Natural killer cell (primary cell): ENCODE data around the gene TNNI2. TPM values are rescaled to one million over a fixed set of nuclear protein-coding genes. Genes with fewer than 3 reads are reported as not detected.

ENCODE experiments used
- ATAC-seq, 3 donors: fragments of 150-1000 bp in 2 of 3; fragments of 200-7000 bp in 1 of 3; cut with Tn5 transposase; 1 replicate in 1 of 3; 2 replicates in 2 of 3; pipeline ENCODE4 v1.10.0; 2021; ENCODE audit warnings: mild to moderate bottlenecking in 2 of 3, moderate library complexity in 2 of 3
- DNase-seq, 2 donors: peaks; one replicate each; pipeline versions ENCODE4 v3.0.0 to v3.0.0-alpha.2; 2013 to 2021; ENCODE audit warnings: mixed read lengths in 1 of 2
- H3K27ac ChIP-seq: one replicate; pipeline ENCODE4 v1.5.1; 2013; ENCODE audit warnings: mild to moderate bottlenecking, low read length
- H3K27me3 ChIP-seq: one replicate; pipeline ENCODE4 v1.6.1; 2013; ENCODE audit warnings: low read length; ENCODE audit not compliant: control insufficient read depth, insufficient read depth
- H3K36me3 ChIP-seq: one replicate; pipeline ENCODE4 v1.6.1; 2013; ENCODE audit warnings: low read length; ENCODE audit not compliant: control insufficient read depth, insufficient read depth
- H3K4me1 ChIP-seq: one replicate; pipeline ENCODE4 v1.6.1; 2013; ENCODE audit warnings: low read length; ENCODE audit not compliant: control insufficient read depth, insufficient read depth
- H3K4me3 ChIP-seq: one replicate; pipeline ENCODE4 v1.5.1; 2013; ENCODE audit warnings: low read length
- H3K9me3 ChIP-seq: one replicate; pipeline ENCODE4 v1.6.1; 2013; ENCODE audit warnings: low read length; ENCODE audit not compliant: control insufficient read depth, insufficient read depth
- H3K27ac Mint-ChIP-seq, 2 donors: one replicate each; pipeline ENCODE4 v1.8.0; 2022; ENCODE audit warnings: mild to moderate bottlenecking in 2 of 2, mixed read lengths in 2 of 2, moderate library complexity in 1 of 2
- H3K27me3 Mint-ChIP-seq, 2 donors: one replicate each; pipeline ENCODE4 v1.8.0; 2022; ENCODE audit warnings: low read depth in 2 of 2, mixed read lengths in 2 of 2
- H3K36me3 Mint-ChIP-seq: one replicate; pipeline ENCODE4 v1.8.0; 2022; ENCODE audit warnings: mixed read lengths
- H3K4me1 Mint-ChIP-seq, 2 donors: one replicate each; pipeline ENCODE4 v1.8.0; 2022; ENCODE audit warnings: mixed read lengths in 2 of 2
- H3K4me3 Mint-ChIP-seq: one replicate; pipeline ENCODE4 v1.8.0; 2022; ENCODE audit warnings: mild to moderate bottlenecking, moderate library complexity, mixed read lengths
- H3K9me3 Mint-ChIP-seq, 2 donors: one replicate each; pipeline ENCODE4 v1.8.0; 2022; ENCODE audit warnings: mixed read lengths in 2 of 2
- WGBS: methylation state at CpG from one replicate; pipeline ENCODE4 v1.1.7; 2013; ENCODE audit warnings: missing lambda C conversion rate; ENCODE audit not compliant: insufficient coverage; 5-methylcytosine and 5-hydroxymethylcytosine counted together
- intact Hi-C: fragments of 100-400 bp; cut with micrococcal nuclease; formaldehyde crosslinking; loops from one replicate; pipeline ENCODE4 v1.14.2; 2022
- total RNA-seq, 4 donors: library from RNA; stranded (reverse); fragments of 120-200 nt in 1 of 4; gene quantifications; one replicate each; pipeline versions ENCODE4 v1.2.3 to v1.2.4, GENCODE V29; 2013 to 2022
- TF ChIP-seq, protein P1 (sequence below): fragments of 200-600 bp; IDR thresholded peaks from one replicate; pipeline ENCODE4 v1.8.0; 2022; ENCODE audit warnings: antibody characterized with exemption

Gene TNNI2
- total RNA-seq, 3 donors from 2014 or later (not counting 1 experiment from before 2014, with no cell fraction given): 1.2 to 5.4 (median 3.6) TPM

DNA sequence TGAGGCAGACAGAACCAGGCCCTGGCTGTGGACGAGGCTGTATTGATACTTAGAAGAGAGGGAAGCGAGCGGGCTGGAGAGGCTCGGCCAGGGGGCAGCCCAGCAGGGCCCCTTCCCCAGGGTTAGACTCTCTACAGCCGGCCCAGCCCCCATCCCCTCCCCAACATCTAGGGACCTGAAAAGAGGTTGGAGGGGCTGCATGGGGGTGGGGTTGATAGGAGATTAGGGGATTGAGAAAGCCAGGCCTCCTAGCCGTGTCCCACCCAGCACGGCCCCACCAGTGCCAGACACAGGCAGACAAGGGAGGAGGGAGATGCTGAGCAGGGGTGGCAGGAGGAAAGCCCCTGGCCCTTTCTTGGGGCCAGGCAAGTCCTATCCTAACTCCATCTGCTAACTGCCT is 19.8 kb downstream of the TNNI2 start:
- no peak for ATAC-seq
- TF ChIP-seq, protein P1, sequence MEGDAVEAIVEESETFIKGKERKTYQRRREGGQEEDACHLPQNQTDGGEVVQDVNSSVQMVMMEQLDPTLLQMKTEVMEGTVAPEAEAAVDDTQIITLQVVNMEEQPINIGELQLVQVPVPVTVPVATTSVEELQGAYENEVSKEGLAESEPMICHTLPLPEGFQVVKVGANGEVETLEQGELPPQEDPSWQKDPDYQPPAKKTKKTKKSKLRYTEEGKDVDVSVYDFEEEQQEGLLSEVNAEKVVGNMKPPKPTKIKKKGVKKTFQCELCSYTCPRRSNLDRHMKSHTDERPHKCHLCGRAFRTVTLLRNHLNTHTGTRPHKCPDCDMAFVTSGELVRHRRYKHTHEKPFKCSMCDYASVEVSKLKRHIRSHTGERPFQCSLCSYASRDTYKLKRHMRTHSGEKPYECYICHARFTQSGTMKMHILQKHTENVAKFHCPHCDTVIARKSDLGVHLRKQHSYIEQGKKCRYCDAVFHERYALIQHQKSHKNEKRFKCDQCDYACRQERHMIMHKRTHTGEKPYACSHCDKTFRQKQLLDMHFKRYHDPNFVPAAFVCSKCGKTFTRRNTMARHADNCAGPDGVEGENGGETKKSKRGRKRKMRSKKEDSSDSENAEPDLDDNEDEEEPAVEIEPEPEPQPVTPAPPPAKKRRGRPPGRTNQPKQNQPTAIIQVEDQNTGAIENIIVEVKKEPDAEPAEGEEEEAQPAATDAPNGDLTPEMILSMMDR: no peak
- Histone ChIP-seq H3K27me3 (no peaks in the 10 kb centered on the region), H3K4me3 (no peak overlapping the region), H3K36me3 (peaks cover 29% of the 10 kb centered on the region), H3K9me3 (no peaks in the 10 kb centered on the region), H3K4me1 (peaks cover 76% of the 10 kb centered on the region), H3K27ac (no peak overlapping the region)
- intact Hi-C loops: no loop called here
- H3K27ac Mint-ChIP-seq: peak overlapping the region; percentile 9 to 64
- WGBS: 98% methylated on average over 3 of the region's 7 CpGs
- H3K36me3 Mint-ChIP-seq: no peaks in the 10 kb centered on the region
- no peaks in the 10 kb centered on the region for H3K9me3 Mint-ChIP-seq
- no peaks in the 10 kb centered on the region for H3K27me3 Mint-ChIP-seq
- peaks cover 0 to 27% of the 10 kb centered on the region in 2 donors for H3K4me1 Mint-ChIP-seq
- no peak for DNase-seq
- no peak overlapping the region for H3K4me3 Mint-ChIP-seq

DNA sequence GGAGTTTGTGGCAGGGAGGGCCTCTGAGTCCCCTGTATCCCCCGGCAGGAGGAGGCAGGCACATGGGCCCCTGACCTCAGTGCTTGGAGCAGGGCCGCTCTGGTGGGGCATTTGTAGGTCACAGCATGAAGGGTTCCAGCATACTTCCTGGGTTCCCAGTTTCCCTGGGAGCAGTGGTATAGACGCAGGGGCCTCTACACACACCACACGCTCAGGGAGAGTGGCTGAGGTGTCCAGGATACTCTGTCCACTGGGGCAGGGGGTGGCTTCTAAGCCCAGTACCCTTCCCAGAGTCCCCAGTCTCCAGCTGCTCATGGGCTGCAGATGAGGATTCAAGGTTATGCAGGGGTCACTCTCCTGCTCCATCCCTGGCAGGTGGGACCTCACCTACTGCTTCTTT is 20.2 kb downstream of the TNNI2 start:
- WGBS: 78% methylated on average over 4 of the region's 4 CpGs
- H3K27me3 ChIP-seq: no peaks in the 10 kb centered on the region
- intact Hi-C loops: no loop called here
- H3K27ac ChIP-seq: no peak overlapping the region
- DNase-seq (no peak), ATAC-seq (no peak)
- H3K4me3 ChIP-seq: no peak overlapping the region
- TF ChIP-seq, protein P1: no peak
- H3K36me3 ChIP-seq: peaks cover 31% of the 10 kb centered on the region
- Mint-ChIP-seq H3K4me1 (peaks cover 0 to 23% of the 10 kb centered on the region in 2 donors), H3K36me3 (no peaks in the 10 kb centered on the region), H3K9me3 (no peaks in the 10 kb centered on the region), H3K4me3 (no peak overlapping the region), H3K27me3 (no peaks in the 10 kb centered on the region), H3K27ac (peak overlapping the region; percentile 9 to 64)
- peaks cover 78% of the 10 kb centered on the region for H3K4me1 ChIP-seq
- no peaks in the 10 kb centered on the region for H3K9me3 ChIP-seq

DNA sequence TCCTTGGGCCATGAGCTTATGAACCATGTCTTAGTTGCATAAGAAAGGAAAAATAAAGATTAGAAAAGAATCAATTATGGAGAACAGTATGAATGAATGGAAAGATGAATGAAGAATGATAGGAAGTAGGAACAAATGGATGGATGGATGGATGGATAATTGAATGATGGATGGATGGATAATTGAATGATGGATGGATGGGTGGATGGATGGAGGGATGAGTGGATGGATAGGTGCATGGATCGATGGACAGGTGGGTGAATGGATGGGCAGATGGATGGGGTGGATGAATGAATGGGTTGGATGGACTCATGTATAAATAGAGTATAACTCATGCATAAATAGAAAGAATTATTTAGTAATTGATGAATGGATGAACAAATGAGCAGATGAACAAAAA is 21.3 kb downstream of the TNNI2 start:
- H3K4me1 Mint-ChIP-seq: peaks cover 0 to 19% of the 10 kb centered on the region in 2 donors
- Histone ChIP-seq H3K9me3 (no peaks in the 10 kb centered on the region), H3K27ac (no peak overlapping the region), H3K4me3 (no peak overlapping the region), H3K4me1 (peaks cover 78% of the 10 kb centered on the region), H3K27me3 (no peaks in the 10 kb centered on the region), H3K36me3 (peaks cover 35% of the 10 kb centered on the region)
- DNase-seq: no peak
- TF ChIP-seq, protein P1: no peak
- no peak for ATAC-seq
- H3K27me3 Mint-ChIP-seq: no peaks in the 10 kb centered on the region
- no peak overlapping the region for H3K27ac Mint-ChIP-seq
- 100% methylated on average over 1 of the region's 1 CpG for WGBS
- no peak overlapping the region for H3K4me3 Mint-ChIP-seq
- H3K9me3 Mint-ChIP-seq: no peaks in the 10 kb centered on the region
- intact Hi-C loops: no loop called here
- H3K36me3 Mint-ChIP-seq: no peaks in the 10 kb centered on the region
